ENCODE results near the gene NRDE2.

DNA sequence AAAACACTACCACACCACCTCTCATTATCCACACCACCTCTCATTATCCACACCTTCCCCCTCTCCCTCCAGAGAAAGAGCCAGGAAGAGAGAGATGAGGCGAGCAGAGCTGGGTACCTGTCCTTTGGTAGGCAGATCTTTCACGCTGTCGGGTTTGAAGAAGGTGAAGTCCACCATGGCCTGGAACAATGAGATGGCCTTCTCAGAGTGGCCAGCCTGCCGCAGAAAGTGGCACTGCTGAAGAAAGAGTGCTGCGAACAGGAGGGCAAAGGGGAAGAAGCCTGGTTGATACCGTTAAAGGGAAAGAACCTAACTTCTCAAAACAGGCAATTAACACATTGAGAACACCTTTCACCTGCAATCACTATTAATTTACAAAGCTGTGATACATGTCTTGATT, 30.6 kb downstream of the NRDE2 start:
- TF ChIP-seq, protein P1, sequence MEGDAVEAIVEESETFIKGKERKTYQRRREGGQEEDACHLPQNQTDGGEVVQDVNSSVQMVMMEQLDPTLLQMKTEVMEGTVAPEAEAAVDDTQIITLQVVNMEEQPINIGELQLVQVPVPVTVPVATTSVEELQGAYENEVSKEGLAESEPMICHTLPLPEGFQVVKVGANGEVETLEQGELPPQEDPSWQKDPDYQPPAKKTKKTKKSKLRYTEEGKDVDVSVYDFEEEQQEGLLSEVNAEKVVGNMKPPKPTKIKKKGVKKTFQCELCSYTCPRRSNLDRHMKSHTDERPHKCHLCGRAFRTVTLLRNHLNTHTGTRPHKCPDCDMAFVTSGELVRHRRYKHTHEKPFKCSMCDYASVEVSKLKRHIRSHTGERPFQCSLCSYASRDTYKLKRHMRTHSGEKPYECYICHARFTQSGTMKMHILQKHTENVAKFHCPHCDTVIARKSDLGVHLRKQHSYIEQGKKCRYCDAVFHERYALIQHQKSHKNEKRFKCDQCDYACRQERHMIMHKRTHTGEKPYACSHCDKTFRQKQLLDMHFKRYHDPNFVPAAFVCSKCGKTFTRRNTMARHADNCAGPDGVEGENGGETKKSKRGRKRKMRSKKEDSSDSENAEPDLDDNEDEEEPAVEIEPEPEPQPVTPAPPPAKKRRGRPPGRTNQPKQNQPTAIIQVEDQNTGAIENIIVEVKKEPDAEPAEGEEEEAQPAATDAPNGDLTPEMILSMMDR (IDR thresholded peaks at IDR 0.05; ENCODE audit: low read depth, low read length), result no peak
- no peak for TF ChIP-seq EZH2phosphoT487 (IDR thresholded peaks at IDR 0.05; ENCODE audit: low read depth)

Data from OCI-LY3 (cell line).